ENCODE results near the gene TBCE. TPM values are rescaled to one million over a fixed set of nuclear protein-coding genes. Genes with fewer than 3 reads are reported as not detected.

The TBCE gene
- total RNA-seq, 4 donors from 2014 or later = 11.2 to 18.6 (median 14.6) TPM

DNA sequence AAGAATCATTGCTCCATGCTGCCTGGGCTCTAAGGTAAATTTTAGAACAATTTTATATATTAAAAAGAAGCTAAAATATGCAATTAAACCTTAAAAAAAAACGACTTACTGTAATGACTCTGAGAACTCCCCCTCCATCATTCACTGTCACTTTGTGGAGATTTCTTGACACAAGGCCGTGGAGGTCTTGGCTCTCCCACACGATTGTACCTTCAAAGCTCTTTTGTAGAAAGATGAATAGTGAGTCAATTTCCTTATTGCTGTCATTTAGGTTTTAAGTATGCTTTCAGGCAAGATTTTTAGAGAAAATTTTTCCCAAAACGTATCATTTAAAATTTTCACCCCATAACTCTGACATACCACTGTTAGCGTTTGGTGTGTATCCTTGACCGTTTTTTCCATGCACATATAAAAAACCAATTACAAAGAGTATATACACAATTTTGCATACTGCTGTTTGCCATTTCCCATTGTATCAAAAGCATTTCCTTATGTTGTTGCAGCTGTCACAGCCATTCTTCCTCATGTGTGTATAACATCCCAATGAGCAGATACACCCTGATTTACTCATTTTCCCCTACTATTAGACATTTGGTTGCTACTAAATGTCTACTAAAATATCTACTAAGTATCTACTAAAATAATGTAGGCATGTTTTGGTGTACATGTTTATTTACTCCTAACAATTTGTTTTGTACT lies 103.7 kb downstream of the TBCE start:
- Histone ChIP-seq H3K4me3 (no peak overlapping the region), H3K27me3 (no peaks in the 10 kb centered on the region), H3K27ac (no peak overlapping the region), H3K4me1 (no peaks in the 10 kb centered on the region), H3K9me3 (no peaks in the 10 kb centered on the region), H3K36me3 (peaks cover 2 to 94% (median 9%) of the 10 kb centered on the region in 3 donors)
- DNase-seq = no peak
- TF ChIP-seq, protein P1, sequence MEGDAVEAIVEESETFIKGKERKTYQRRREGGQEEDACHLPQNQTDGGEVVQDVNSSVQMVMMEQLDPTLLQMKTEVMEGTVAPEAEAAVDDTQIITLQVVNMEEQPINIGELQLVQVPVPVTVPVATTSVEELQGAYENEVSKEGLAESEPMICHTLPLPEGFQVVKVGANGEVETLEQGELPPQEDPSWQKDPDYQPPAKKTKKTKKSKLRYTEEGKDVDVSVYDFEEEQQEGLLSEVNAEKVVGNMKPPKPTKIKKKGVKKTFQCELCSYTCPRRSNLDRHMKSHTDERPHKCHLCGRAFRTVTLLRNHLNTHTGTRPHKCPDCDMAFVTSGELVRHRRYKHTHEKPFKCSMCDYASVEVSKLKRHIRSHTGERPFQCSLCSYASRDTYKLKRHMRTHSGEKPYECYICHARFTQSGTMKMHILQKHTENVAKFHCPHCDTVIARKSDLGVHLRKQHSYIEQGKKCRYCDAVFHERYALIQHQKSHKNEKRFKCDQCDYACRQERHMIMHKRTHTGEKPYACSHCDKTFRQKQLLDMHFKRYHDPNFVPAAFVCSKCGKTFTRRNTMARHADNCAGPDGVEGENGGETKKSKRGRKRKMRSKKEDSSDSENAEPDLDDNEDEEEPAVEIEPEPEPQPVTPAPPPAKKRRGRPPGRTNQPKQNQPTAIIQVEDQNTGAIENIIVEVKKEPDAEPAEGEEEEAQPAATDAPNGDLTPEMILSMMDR (IDR thresholded peaks at IDR 0.05) = no peak
- TF ChIP-seq POLR2A (IDR thresholded peaks at IDR 0.05) = no peak
- intact Hi-C loops (cut with DNase I) = no loop called here
- 78 to 81% methylated on average over 6 of the region's 6 CpGs for whole genome bisulfite sequencing, 2 donors

DNA sequence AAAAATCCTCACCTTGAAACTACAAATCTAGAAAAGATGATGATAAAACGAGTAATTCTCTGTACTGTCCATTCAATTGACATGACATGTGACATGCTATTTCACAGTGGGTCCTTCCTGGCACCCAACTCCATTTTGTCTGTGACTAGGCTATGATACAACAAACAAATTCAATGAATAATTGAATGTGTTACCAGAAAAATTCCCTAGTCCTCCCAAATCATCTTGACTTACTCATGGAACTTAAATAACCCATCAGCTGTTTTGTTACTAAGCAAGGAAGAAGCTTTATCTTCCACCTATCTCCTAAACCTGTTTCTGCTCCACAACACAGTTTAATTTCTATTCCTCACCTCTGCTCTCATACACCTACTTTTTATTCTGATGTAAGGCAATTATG lies 106.6 kb downstream of the TBCE start:
- H3K4me1 ChIP-seq = no peaks in the 10 kb centered on the region
- H3K9me3 ChIP-seq = no peaks in the 10 kb centered on the region
- no peak overlapping the region for H3K27ac ChIP-seq
- H3K4me3 ChIP-seq = no peak overlapping the region
- WGBS, 2 donors = 67 to 70% methylated on average over 1 of the region's 1 CpG
- intact Hi-C loops (cut with DNase I) = no loop called here
- no peaks in the 10 kb centered on the region for H3K27me3 ChIP-seq
- H3K36me3 ChIP-seq = peaks cover 8 to 93% (median 9%) of the 10 kb centered on the region in 3 donors
- TF ChIP-seq POLR2A (IDR thresholded peaks at IDR 0.05) = no peak
- TF ChIP-seq, protein P1 (IDR thresholded peaks at IDR 0.05) = no peak
- DNase-seq = no peak

DNA sequence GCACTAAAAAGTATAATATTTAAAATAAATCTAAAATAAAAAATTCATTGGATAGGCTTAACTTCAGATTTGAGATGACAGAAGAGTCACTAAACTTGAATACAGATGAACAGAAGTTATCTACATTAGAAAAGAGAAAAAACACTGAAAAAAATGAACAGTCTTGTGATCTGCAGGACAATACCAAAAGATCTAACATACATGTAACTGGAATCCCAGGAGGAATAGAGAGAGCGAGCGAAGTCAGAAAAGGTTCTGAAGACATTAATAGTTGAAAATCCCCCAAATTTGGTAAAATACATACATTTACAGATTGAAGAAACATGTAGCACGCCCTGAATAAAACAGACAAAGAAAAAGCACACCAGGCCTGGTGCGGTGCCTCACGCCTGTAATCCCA lies 115.9 kb downstream of the TBCE start:
- Histone ChIP-seq H3K9me3 (no peaks in the 10 kb centered on the region), H3K4me3 (no peak overlapping the region), H3K27ac (no peak overlapping the region), H3K4me1 (no peaks in the 10 kb centered on the region), H3K36me3 (peaks cover 0 to 90% (median 6%) of the 10 kb centered on the region in 3 donors), H3K27me3 (no peaks in the 10 kb centered on the region)
- no peak for DNase-seq
- TF ChIP-seq, protein P1 (IDR thresholded peaks at IDR 0.05) = no peak
- no peak for TF ChIP-seq POLR2A (IDR thresholded peaks at IDR 0.05)
- 92 to 95% methylated on average over 5 of the region's 5 CpGs for WGBS, 2 donors
- intact Hi-C loops (cut with DNase I) = no loop called here

DNA sequence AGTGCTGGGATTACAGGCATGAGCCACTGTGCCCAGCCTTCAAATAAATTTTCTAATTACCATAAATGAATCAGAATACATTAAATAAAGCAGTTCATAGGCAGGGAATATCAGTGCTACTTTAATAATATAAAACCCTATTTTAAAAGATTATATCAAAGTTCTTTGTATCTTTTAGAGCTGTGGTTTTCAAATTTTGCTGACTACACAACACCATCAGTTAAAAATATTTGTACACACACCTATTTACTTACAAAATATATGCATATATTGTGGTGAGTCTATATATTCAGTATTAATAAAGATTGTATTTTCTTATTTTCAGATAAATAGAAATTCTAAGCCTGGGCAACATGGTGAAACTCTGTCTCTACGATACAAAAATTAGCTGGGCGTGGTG lies 118.3 kb downstream of the TBCE start:
- Histone ChIP-seq H3K36me3 (peaks cover 0 to 89% (median 0%) of the 10 kb centered on the region in 3 donors), H3K4me3 (no peak overlapping the region), H3K9me3 (no peaks in the 10 kb centered on the region), H3K27ac (no peak overlapping the region), H3K4me1 (no peaks in the 10 kb centered on the region), H3K27me3 (no peaks in the 10 kb centered on the region)
- no peak for DNase-seq
- WGBS, 2 donors = 95 to 97% methylated on average over 2 of the region's 2 CpGs
- TF ChIP-seq, protein P1 (IDR thresholded peaks at IDR 0.05) = no peak
- TF ChIP-seq POLR2A (IDR thresholded peaks at IDR 0.05) = no peak
- intact Hi-C loops (cut with DNase I) = no loop called here

- 70 to 92% methylated on average over 5 of the region's 5 CpGs for WGBS, 2 donors
Observed at GRCh38 chr1:235486321-235486720, 119.1 kb downstream of the TBCE start.

More at GRCh38 chr1:235486321-235486720, 119.1 kb downstream of the TBCE start:
- H3K36me3 ChIP-seq = peaks cover 0 to 91% (median 0%) of the 10 kb centered on the region in 3 donors
- H3K27me3 ChIP-seq = no peaks in the 10 kb centered on the region
- no peaks in the 10 kb centered on the region for H3K9me3 ChIP-seq
- TF ChIP-seq, protein P1 (IDR thresholded peaks at IDR 0.05) = no peak
- TF ChIP-seq POLR2A (IDR thresholded peaks at IDR 0.05) = no peak
- H3K4me3 ChIP-seq = no peak overlapping the region
- intact Hi-C loops (cut with DNase I) = no loop called here
- H3K4me1 ChIP-seq = no peaks in the 10 kb centered on the region
- no peak for DNase-seq
- H3K27ac ChIP-seq = no peak overlapping the region
